KMS-11 (cell line): ENCODE measurements around the gene DOC2A.

ENCODE experiments used
- H2AFZ ChIP-seq: fragments of 200-600 bp; sonication (generic); 2 replicates; pipeline ENCODE4 v1.6.1; 2016; ENCODE audit warnings: antibody characterized with exemption, mixed run types, low read depth
- H3K27ac ChIP-seq: fragments of 200-600 bp; sonication (generic); 2 replicates; pipeline ENCODE4 v1.6.1; 2016; ENCODE audit warnings: mild to moderate bottlenecking, mixed run types
- H3K27me3 ChIP-seq: fragments of 200-600 bp; sonication (generic); 2 replicates; pipeline ENCODE4 v1.6.1; 2017; ENCODE audit warnings: mild to moderate bottlenecking, low read depth, mixed run types, moderate library complexity; ENCODE audit not compliant: insufficient read depth
- H3K36me3 ChIP-seq: fragments of 200-600 bp; sonication (generic); 2 replicates; pipeline ENCODE4 v1.6.1; 2017; ENCODE audit warnings: mild to moderate bottlenecking, mixed run types; ENCODE audit not compliant: insufficient read depth
- H3K4me1 ChIP-seq: fragments of 200-600 bp; sonication (generic); 2 replicates; pipeline ENCODE4 v1.6.1; 2016; ENCODE audit warnings: mild to moderate bottlenecking, low read depth, mixed run types; ENCODE audit not compliant: poor library complexity, severe bottlenecking
- H3K4me2 ChIP-seq: fragments of 200-600 bp; sonication (generic); 2 replicates; pipeline ENCODE4 v1.7.0; 2016; ENCODE audit warnings: mild to moderate bottlenecking, mixed run types
- H3K4me3 ChIP-seq: fragments of 200-600 bp; sonication (generic); IDR thresholded peaks from 2 replicates; pipeline ENCODE4 v1.6.1; 2017; ENCODE audit warnings: low read depth, low read length, mixed read lengths; ENCODE audit not compliant: insufficient read depth
- H3K79me2 ChIP-seq: fragments of 200-600 bp; sonication (generic); 2 replicates; pipeline ENCODE4 v1.6.1; 2016; ENCODE audit warnings: low read depth, mixed run types; ENCODE audit not compliant: insufficient read depth
- H3K9ac ChIP-seq: fragments of 200-600 bp; sonication (generic); 2 replicates; pipeline ENCODE4 v1.6.1; 2016; ENCODE audit warnings: mild to moderate bottlenecking, mixed run types
- H4K20me1 ChIP-seq: fragments of 200-600 bp; sonication (generic); 2 replicates; pipeline ENCODE4 v1.6.1; 2016; ENCODE audit warnings: mild to moderate bottlenecking, mixed run types; ENCODE audit not compliant: insufficient read depth
- CTCF ChIP-seq: fragments of 200-600 bp; sonication (generic); conservative IDR thresholded peaks from 2 replicates; pipeline ENCODE4 v1.6.1; 2017; ENCODE audit warnings: low read depth, mild to moderate bottlenecking, antibody characterized with exemption, low read length, moderate library complexity, mixed read lengths

DOC2A gene

GRCh38 chr16:29977063-29977825 lies 33.6 kb downstream of the DOC2A start:
- Histone ChIP-seq H3K9ac (no peak overlapping the region), H3K27ac (no peak overlapping the region), H3K4me1 (peaks cover 22% of the 10 kb centered on the region), H3K4me3 (no peak overlapping the region), H4K20me1 (no peaks in the 10 kb centered on the region), H2AFZ (no peak overlapping the region), H3K36me3 (no peaks in the 10 kb centered on the region; the same call in 1 of the 2 replicates), H3K27me3 (no peaks in the 10 kb centered on the region), H3K79me2 (peaks cover 25% of the 10 kb centered on the region), H3K4me2 (no peak overlapping the region)
- TF ChIP-seq CTCF, result no peak

GRCh38 chr16:29975811-29976511 lies 34.9 kb downstream of the DOC2A start:
- Histone ChIP-seq H3K4me2 (peak overlapping the region; percentile 100), H3K27ac (no peak overlapping the region), H3K27me3 (no peaks in the 10 kb centered on the region), H2AFZ (no peak overlapping the region), H3K79me2 (peaks cover 25% of the 10 kb centered on the region), H3K4me1 (peaks cover 22% of the 10 kb centered on the region), H3K36me3 (no peaks in the 10 kb centered on the region; the same call in 1 of the 2 replicates), H3K9ac (no peak overlapping the region), H4K20me1 (no peaks in the 10 kb centered on the region), H3K4me3 (no peak overlapping the region)
- TF ChIP-seq CTCF, result no peak

GRCh38 chr16:29975134-29975538 lies 35.7 kb downstream of the DOC2A start:
- no peak overlapping the region for H2AFZ ChIP-seq
- H3K27me3 ChIP-seq, result no peaks in the 10 kb centered on the region
- H3K4me3 ChIP-seq, result no peak overlapping the region
- TF ChIP-seq CTCF, result no peak
- H3K27ac ChIP-seq, result no peak overlapping the region
- H3K36me3 ChIP-seq, result no peaks in the 10 kb centered on the region; the same call in 1 of the 2 replicates
- no peaks in the 10 kb centered on the region for H4K20me1 ChIP-seq
- H3K4me2 ChIP-seq, result peak overlapping the region; percentile 100
- no peak overlapping the region; the same call in 1 of the 2 replicates for H3K9ac ChIP-seq
- peaks cover 25% of the 10 kb centered on the region for H3K79me2 ChIP-seq
- H3K4me1 ChIP-seq, result peaks cover 22% of the 10 kb centered on the region

GRCh38 chr16:29974291-29975133 lies 36.3 kb downstream of the DOC2A start:
- peak overlapping the region; percentile 69 for H2AFZ ChIP-seq
- peaks cover 25% of the 10 kb centered on the region for H3K79me2 ChIP-seq

More at GRCh38 chr16:29974291-29975133, 36.3 kb downstream of the DOC2A start:
- Histone ChIP-seq H3K4me1 (peaks cover 22% of the 10 kb centered on the region), H3K27ac (peak overlapping the region; percentile 0; the same call in 1 of the 2 replicates), H3K36me3 (no peaks in the 10 kb centered on the region; the same call in 1 of the 2 replicates), H3K9ac (peak overlapping the region; percentile 59), H3K4me3 (no peak overlapping the region), H3K4me2 (peak overlapping the region; percentile 100), H4K20me1 (no peaks in the 10 kb centered on the region), H3K27me3 (no peaks in the 10 kb centered on the region)
- no peak for TF ChIP-seq CTCF
